Superior temporal gyrus (tissue), 1 donor: Measurements from ENCODE around the gene SLC22A23.

ENCODE experiments used
- DNase-seq: peaks from one replicate; pipeline ENCODE4 v3.0.0-alpha.2; 2016; ENCODE audit errors: extremely low spot score

SLC22A23 gene

DNA sequence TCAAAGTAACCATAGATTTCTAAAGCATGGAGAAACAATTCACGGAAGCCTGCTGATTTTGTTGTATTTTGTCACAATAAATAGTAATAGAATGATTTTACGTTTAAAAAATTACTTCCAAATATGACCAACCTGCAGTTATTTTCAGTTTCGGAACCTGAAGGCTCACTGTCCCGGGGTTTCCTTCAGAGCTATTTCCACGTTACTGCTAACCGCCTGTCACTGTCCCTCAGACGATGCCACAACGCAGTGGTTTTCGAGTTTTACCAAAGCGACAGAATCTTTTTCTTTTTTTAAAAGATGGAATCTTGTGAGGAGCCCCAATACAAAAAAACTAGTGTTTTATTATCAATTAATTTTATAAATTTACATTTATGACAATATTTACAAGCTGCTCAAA lies 157.6 kb downstream of the SLC22A23 start:
- no peak for DNase-seq

DNA sequence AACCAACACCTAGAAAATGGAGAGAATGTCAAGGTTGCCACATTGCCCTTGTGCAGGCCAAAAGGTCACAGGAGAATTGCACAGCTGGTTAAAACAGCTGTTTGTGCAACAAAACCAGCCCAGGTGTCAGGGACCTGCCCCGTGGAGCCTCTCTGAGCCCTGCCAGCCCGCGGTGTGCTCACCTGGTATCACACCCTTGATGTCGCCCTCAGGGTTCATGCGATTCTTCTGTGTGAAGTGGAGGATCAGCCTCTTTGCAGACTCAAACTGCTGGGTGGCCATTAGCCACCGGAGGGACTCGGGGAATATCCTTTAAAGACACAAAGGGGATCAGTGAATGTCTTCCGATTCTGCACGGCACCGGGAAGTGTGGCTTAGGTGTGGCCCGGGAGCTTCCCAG lies 158.9 kb downstream of the SLC22A23 start:
- DNase-seq = no peak

GRCh38 chr6:3297006-3297405 lies 159.8 kb downstream of the SLC22A23 start:
- DNase-seq = no peak

GRCh38 chr6:3296537-3296936 lies 160.3 kb downstream of the SLC22A23 start:
- DNase-seq = no peak

DNA sequence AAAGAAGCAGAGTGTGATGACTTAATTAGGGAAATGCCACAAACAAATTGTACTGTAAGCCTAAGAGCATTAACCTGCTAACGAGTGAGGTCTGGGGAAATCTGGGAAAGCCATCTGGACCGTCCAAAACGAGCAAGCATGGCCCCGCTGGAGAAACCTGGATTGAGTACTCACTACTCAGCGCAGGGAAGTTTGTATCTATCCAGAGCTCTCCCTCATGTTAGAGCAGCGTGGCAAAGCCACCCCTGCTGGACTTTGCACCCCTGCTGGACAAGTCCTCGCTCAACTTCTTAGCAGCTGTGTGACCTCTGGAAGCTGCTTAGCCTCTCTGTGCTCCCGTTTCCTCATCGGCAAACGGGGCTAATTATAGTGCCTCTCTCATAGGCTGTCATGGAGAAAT lies 160.8 kb downstream of the SLC22A23 start:
- DNase-seq = no peak

DNA sequence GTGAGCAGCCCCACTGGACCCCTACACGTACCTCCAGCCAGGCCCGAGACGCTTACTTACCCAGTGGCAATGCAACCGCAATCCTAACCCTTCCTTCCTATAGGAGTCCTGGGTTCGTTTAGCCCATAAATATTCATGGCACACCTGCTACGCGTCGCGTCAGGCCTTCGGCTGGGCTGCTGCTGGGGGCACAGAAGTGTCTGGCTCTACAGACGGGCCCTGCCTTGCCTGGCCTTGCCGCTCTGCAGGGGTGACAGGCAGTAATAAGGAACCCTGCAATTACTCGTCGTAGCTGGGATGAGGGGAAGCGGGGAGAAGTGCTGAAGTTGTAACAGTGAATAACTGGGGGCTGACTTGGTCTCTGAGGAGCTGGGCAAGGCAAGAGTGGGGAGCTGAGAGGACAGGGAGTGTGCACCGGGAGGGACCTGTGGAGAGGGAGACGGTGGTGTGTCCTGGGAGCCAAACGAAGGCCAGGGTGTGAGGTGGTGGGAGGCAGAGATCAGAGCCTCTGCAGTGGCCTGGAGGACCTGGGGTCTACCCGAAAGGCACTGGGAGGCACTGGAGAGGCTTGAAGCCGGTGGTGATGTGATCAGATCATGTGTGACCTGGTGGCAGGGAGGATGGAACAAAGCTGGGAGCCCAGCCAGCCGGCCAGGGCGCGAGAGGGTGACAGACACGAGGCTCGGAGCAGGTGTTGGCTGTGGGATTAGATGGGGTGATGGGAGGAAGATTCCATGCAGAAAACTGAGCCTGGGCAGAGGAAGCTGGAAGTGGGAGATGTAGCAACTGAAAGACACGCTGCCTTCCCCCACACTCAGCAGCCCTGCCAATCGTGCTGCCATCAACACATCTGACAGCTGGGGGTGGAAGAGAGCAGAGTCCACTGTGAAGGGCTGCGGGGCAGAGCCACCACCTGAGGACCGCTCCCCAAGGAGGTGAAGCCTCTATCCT lies 161.7 kb downstream of the SLC22A23 start:
- peak; percentile 73 for DNase-seq

- DNase-seq = no peak
Measured at GRCh38 chr6:3294396-3294795, 162.5 kb downstream of the SLC22A23 start.

- no peak for DNase-seq
Measured at GRCh38 chr6:3293271-3294155, 163.3 kb downstream of the SLC22A23 start.

GRCh38 chr6:3292431-3293197 lies 164.2 kb downstream of the SLC22A23 start:
- DNase-seq = no peak

GRCh38 chr6:3291987-3292386 lies 164.9 kb downstream of the SLC22A23 start:
- DNase-seq = no peak

DNA sequence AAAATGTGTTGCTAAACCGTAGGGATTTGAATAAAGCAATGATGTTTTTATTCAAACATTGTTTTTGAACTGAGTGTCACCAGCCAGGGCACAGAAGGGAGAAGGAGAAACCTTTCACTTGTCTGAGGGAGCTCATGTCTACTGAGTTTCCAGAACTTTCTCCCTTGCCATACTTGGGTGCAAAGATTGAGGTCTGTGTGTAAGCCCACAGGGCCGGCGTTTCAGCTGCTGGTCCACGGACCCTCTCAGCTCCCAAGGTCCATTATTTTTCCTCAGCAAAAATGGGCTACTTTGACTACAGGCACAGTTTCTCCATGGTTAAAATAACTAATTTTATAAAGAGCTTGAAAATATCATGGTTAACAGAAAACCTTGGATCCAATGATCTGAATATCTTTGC lies 165.5 kb downstream of the SLC22A23 start:
- DNase-seq = no peak

- DNase-seq = no peak
Measured at GRCh38 chr6:3290931-3291211, 166.0 kb downstream of the SLC22A23 start.

DNA sequence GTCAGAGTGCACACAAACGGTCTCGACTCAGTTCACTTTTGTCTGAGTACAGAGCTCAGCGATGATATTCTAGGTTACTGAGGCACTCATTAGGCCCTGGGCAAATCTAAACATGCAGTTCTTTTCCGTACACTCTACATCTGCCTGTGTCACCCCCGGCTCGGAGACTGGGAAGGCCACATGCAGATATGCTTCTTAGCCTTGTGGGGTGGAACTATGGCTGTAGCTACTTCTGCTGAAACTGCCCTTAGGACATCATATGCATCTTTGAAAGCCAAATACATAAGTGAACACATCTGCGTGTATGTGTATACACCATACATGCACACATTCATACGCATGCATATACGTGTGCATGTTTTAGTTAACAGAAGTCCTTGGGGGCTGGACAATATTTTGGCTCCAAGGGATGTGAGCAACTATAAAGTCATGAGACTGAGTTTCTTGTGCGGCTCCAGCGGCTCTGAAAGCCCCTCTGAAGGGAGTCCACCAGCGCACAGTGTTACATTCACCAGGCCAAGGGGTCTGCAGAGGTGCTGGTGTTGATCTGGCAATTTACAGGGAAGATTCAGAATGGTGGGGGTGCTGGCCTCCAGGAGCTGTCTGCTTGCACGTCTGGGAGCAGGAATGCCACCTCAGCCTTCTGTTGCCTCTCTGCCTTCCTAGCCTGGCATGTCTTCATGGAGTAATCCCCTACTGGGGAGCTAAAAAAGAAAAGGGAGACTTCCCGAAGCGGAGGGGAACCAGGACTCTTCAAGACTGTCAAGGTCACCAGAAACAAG lies 166.5 kb downstream of the SLC22A23 start:
- DNase-seq = no peak

GRCh38 chr6:3289664-3290055 lies 167.2 kb downstream of the SLC22A23 start:
- DNase-seq = no peak

GRCh38 chr6:3288711-3289663 lies 167.9 kb downstream of the SLC22A23 start:
- no peak for DNase-seq

- DNase-seq = no peak
Measured at GRCh38 chr6:3287976-3288707, 168.7 kb downstream of the SLC22A23 start.

- no peak for DNase-seq
Measured at GRCh38 chr6:3287308-3287707, 169.5 kb downstream of the SLC22A23 start.

GRCh38 chr6:3286641-3287171 lies 170.1 kb downstream of the SLC22A23 start:
- DNase-seq = no peak

DNA sequence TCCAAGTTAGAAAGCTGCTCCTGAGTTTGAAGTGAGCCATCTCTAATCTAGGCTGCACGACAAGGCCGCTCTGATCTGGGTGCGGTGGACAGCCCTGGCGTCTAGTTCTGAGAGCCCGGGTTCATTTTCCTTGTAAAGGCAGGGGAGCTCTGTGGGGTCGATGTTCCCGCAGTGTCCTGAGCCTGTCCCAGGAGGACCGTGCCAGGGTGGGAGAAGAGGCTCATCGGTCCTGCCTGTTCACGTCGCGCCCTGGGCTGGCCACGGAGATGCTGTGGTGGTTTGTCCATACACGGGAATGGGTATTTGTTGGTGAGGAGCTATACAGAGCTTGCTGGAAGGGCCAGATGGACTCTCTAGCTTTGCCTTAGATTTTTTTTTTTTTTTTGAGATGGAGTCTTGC lies 171.1 kb downstream of the SLC22A23 start:
- no peak for DNase-seq
